K562 (cell line): ENCODE results near the gene MAPK4. TPM values are rescaled to one million over a fixed set of nuclear protein-coding genes. Genes with fewer than 3 reads are reported as not detected.

Source experiments
- ATAC-seq: fragments of 200-7000 bp; cut with Tn5 transposase; 3 replicates; pipeline ENCODE4 v1.9.1; 2020; ENCODE audit warnings: moderate library complexity
- BruUV-seq: library from RNA; stranded (reverse); fragments of 400-500 nt; replicated peaks from 2 replicates; lab custom pipeline; 2021; lab: Mats Ljungman, UMichigan
- CTCF ChIA-PET: fragments of 300-600 bp; formaldehyde crosslinking; extraction: SDS; loops from one replicate; lab custom pipeline; 2021; ENCODE audit warnings: low intra/inter-chr PET ratio; lab: Yijun Ruan, JAX
- POLR2A ChIA-PET: fragments of 300-600, 350-650 bp; sonication (Branson Sonifier 250); formaldehyde crosslinking; extraction: SDS; loops from one replicate; lab custom pipeline; 2021; ENCODE audit warnings: antibody characterized with exemption, inconsistent platforms; lab: Yijun Ruan, JAX
- DNase-seq, 4 experiments: peaks; one replicate each; pipeline versions ENCODE4 v3.0.0 to v3.0.0-alpha.2; 2011 to 2018; ENCODE audit warnings: low spot score in 3 of 4, mixed read lengths in 3 of 4; ENCODE audit errors: extremely low read depth in 1 of 4
- FAIRE-seq: peaks from 2 replicates; lab custom pipeline; 2011; peaks lifted over from hg19 to GRCh38; lab: Jason Lieb, UNC
- H2AFZ ChIP-seq: 2 replicates; pipeline ENCODE4 v1.6.0; 2011; ENCODE audit warnings: low read depth, low read length, control low read depth, inconsistent platforms
- H3K27ac ChIP-seq: fragments of 200-600 bp; 3 replicates; pipeline ENCODE4 v1.8.0; 2011; ENCODE audit warnings: low read depth, mild to moderate bottlenecking, control low read depth, inconsistent platforms, low read length, moderate library complexity, mixed read lengths; ENCODE audit errors: extremely low read depth
- H3K27me3 ChIP-seq, 2 experiments: fragments of 300-600 bp in 1 of 2; 2 replicates in 1 of 2; 3 replicates in 1 of 2; pipeline versions ENCODE4 v1.6.0 to v1.8.0; 2011; ENCODE audit warnings: inconsistent platforms in 2 of 2, low read length in 2 of 2, mild to moderate bottlenecking in 1 of 2, mixed read lengths in 1 of 2, moderate library complexity in 1 of 2; ENCODE audit not compliant: control insufficient read depth in 2 of 2, insufficient read depth in 2 of 2
- H3K36me3 ChIP-seq: fragments of 300-600 bp; 3 replicates; pipeline ENCODE4 v1.8.0; 2011; ENCODE audit warnings: mild to moderate bottlenecking, low read length, inconsistent platforms; ENCODE audit not compliant: control insufficient read depth, insufficient read depth
- H3K4me1 ChIP-seq, 2 experiments: fragments of 200-600 bp in 1 of 2; replicated peaks in 1 of 2; 2 replicates in 1 of 2; 3 replicates in 1 of 2; pipeline versions ENCODE4 v1.5.1 to v1.8.0; 2011; ENCODE audit warnings: inconsistent platforms in 2 of 2, low read length in 2 of 2, mild to moderate bottlenecking in 1 of 2, mixed read lengths in 1 of 2, moderate library complexity in 1 of 2; ENCODE audit not compliant: control insufficient read depth in 2 of 2, insufficient read depth in 2 of 2
- H3K4me2 ChIP-seq: 2 replicates; pipeline ENCODE4 v1.6.1; 2011; ENCODE audit warnings: low read length, control low read depth, inconsistent platforms, mixed read lengths; ENCODE audit not compliant: insufficient read depth
- H3K4me3 ChIP-seq: fragments of 200-600 bp; sonication (generic), shearing (Covaris generic); 2 replicates; pipeline ENCODE4 v1.5.1; 2016; ENCODE audit warnings: control low read depth, inconsistent platforms
- H3K79me2 ChIP-seq: fragments of 200-600 bp; 3 replicates; pipeline ENCODE4 v1.8.0; 2011; ENCODE audit warnings: low read length, inconsistent platforms; ENCODE audit not compliant: control insufficient read depth, insufficient read depth
- H3K9ac ChIP-seq, 2 experiments: 2 replicates each; pipeline versions ENCODE4 v1.6.0 to v1.6.1; 2011; ENCODE audit warnings: low read depth in 2 of 2, low read length in 2 of 2, control low read depth in 1 of 2, inconsistent platforms in 1 of 2, mild to moderate bottlenecking in 1 of 2, mixed read lengths in 1 of 2; ENCODE audit not compliant: insufficient read depth in 1 of 2
- H3K9me1 ChIP-seq: one replicate; pipeline ENCODE4 v1.6.0; 2011; ENCODE audit warnings: inconsistent platforms, mild to moderate bottlenecking, low read length, moderate library complexity; ENCODE audit not compliant: control insufficient read depth, insufficient read depth
- H3K9me3 ChIP-seq: replicated peaks from 2 replicates; pipeline ENCODE4 v1.5.1; 2011; ENCODE audit warnings: low read depth, low read length, inconsistent platforms; ENCODE audit not compliant: control insufficient read depth, insufficient read depth
- H4K20me1 ChIP-seq: replicated peaks from 2 replicates; pipeline ENCODE4 v1.6.1; 2011; ENCODE audit warnings: low read length, inconsistent platforms, mixed read lengths; ENCODE audit not compliant: control insufficient read depth, insufficient read depth
- BACH1 ChIP-seq: fragments of 200-800 bp; sonication (Bioruptor generic); IDR thresholded peaks from 2 replicates; pipeline ENCODE4 v1.6.1; 2016; ENCODE audit warnings: missing genetic modification characterization, missing compliant biosample characterization
- CCNT2 ChIP-seq: IDR thresholded peaks from 2 replicates; pipeline ENCODE4 v1.6.1; 2011; ENCODE audit warnings: borderline replicate concordance, low read depth, mild to moderate bottlenecking, moderate library complexity, mixed read lengths, low read length; ENCODE audit not compliant: insufficient read length; ENCODE audit errors: extremely low read depth
- ELF1 ChIP-seq: fragments of 200-800 bp; sonication (Bioruptor generic); IDR thresholded peaks from 2 replicates; pipeline ENCODE4 v1.6.1; 2016; ENCODE audit warnings: missing genetic modification characterization, missing compliant biosample characterization
- JUNB ChIP-seq: fragments of 450-650 bp; formaldehyde crosslinking; conservative IDR thresholded peaks from 2 replicates; pipeline ENCODE4 v1.4.0; 2020; ENCODE audit warnings: mild to moderate bottlenecking
- KAT2B ChIP-seq: IDR thresholded peaks from one replicate; pipeline ENCODE4 v1.6.1; 2012; ENCODE audit warnings: low read depth, mild to moderate bottlenecking, control low read depth, inconsistent platforms, low read length, moderate library complexity
- NELFE ChIP-seq: IDR thresholded peaks from 2 replicates; pipeline ENCODE4 v1.6.1; 2011; ENCODE audit warnings: mild to moderate bottlenecking; ENCODE audit not compliant: insufficient read depth, insufficient read length
- NFE2 ChIP-seq: IDR thresholded peaks from 2 replicates; pipeline ENCODE4 v1.6.1; 2014; ENCODE audit warnings: antibody characterized with exemption, low read depth
- NONO ChIP-seq, 2 experiments: fragments of 200-400 bp in 1 of 2; fragments of 450-650 bp in 1 of 2; formaldehyde crosslinking in 1 of 2; IDR thresholded peaks; 2 replicates each; pipeline ENCODE4 v1.6.1; 2017; ENCODE audit warnings: low read depth in 2 of 2, mild to moderate bottlenecking in 2 of 2, moderate library complexity in 2 of 2, low read length in 1 of 2
- NR2C2 ChIP-seq, 2 experiments: fragments of 200-800 bp in 1 of 2; sonication (Bioruptor generic) in 1 of 2; sonication (generic) in 1 of 2; formaldehyde crosslinking in 1 of 2; IDR thresholded peaks; 2 replicates each; pipeline versions ENCODE4 v1.6.1 to v1.8.0; 2016 to 2022; ENCODE audit warnings: mild to moderate bottlenecking in 1 of 2, missing compliant biosample characterization in 1 of 2, missing genetic modification characterization in 1 of 2, missing genetic modification reagents in 1 of 2
- POLR2B ChIP-seq: fragments of 450-650 bp; IDR thresholded peaks from 2 replicates; pipeline ENCODE4 v1.6.1; 2018; ENCODE audit warnings: low read depth; ENCODE audit not compliant: partially characterized antibody
- RB1 ChIP-seq: fragments of 450-650 bp; IDR thresholded peaks from 2 replicates; pipeline ENCODE4 v1.6.1; 2017; ENCODE audit warnings: low read depth, mild to moderate bottlenecking
- SMC3 ChIP-seq: conservative IDR thresholded peaks from 2 replicates; pipeline ENCODE4 v1.6.1; 2011; ENCODE audit warnings: low read depth, low read length, improper control_type of control experiment; ENCODE audit not compliant: insufficient read depth
- U2AF1 ChIP-seq: fragments of 200-400 bp; formaldehyde crosslinking; optimal IDR thresholded peaks from 2 replicates; pipeline ENCODE3; 2017; ENCODE audit warnings: mild to moderate bottlenecking, low read depth, low read length, moderate library complexity
- ZNF197 ChIP-seq: fragments of 200-800 bp; sonication (Bioruptor generic); IDR thresholded peaks from 2 replicates; pipeline ENCODE4 v1.6.1; 2016; ENCODE audit warnings: low read depth, missing genetic modification characterization, missing compliant biosample characterization
- ZNF24 ChIP-seq: fragments of 450-650 bp; IDR thresholded peaks from 2 replicates; pipeline ENCODE4 v1.6.1; 2016
- WGBS: fragments of 100-300 bp; shearing (Covaris generic); methylation state at CpG from one replicate; pipeline ENCODE4 v1.1.6; 2016; ENCODE audit warnings: low coverage, mixed read lengths; ENCODE audit not compliant: insufficient coverage; ENCODE audit errors: missing lambda C conversion rate; 5-methylcytosine and 5-hydroxymethylcytosine counted together
- in situ Hi-C: fragments of 300-500 bp; cut with MboI; formaldehyde crosslinking; loops from 4 replicates; pipeline ENCODE4 v1.15.0; 2018; ENCODE audit warnings: inconsistent platforms, mixed read lengths
- intact Hi-C: fragments of 100-400 bp; cut with micrococcal nuclease; formaldehyde crosslinking; loops from 2 replicates; pipeline ENCODE4 v1.14.2; 2022
- polyA plus RNA-seq, 8 experiments: library from polyadenylated mRNA; depleted of rRNA in 4 of 8; stranded (reverse) in 5 of 8; unstranded in 3 of 8; fragments of >200 nt; fragmentation: Nextera tagmentation in 2 of 8; fragmentation: Illumina TruSeq in 1 of 8; extraction: Ambion mirVana in 2 of 8; extraction: Trizol in 1 of 8; gene quantifications; 2 replicates each; pipeline versions ENCODE4 v1.2.1 to v1.2.3, GENCODE V29; 2011 to 2014; ENCODE audit warnings: inconsistent platforms in 1 of 8, missing spikeins in 1 of 8
- total RNA-seq, 7 experiments: library from RNA; depleted of rRNA in 6 of 7; stranded (reverse); fragments of >200 nt in 6 of 7; fragmentation: Illumina TruSeq in 2 of 7; extraction: Trizol in 2 of 7; gene quantifications; 2 replicates each; pipeline versions ENCODE4 v1.2.1 to v1.2.3, GENCODE V29; 2011 to 2021; ENCODE audit warnings: low replicate concordance in 1 of 7
- TF ChIP-seq, protein P1 (sequence below): fragments of 450-650 bp; formaldehyde crosslinking; IDR thresholded peaks from 2 replicates; pipeline ENCODE4 v1.4.0; 2020; ENCODE audit warnings: mild to moderate bottlenecking, moderate library complexity
- TF ChIP-seq, protein P2 (sequence below): sonication (generic); formaldehyde crosslinking; IDR thresholded peaks from 2 replicates; pipeline ENCODE4 v1.8.1; 2022; ENCODE audit warnings: missing genetic modification reagents
- TF ChIP-seq, protein P3 (sequence below): IDR thresholded peaks from 3 replicates; pipeline ENCODE4 v1.6.1; 2011; ENCODE audit warnings: borderline replicate concordance, mild to moderate bottlenecking; ENCODE audit not compliant: insufficient read length, insufficient read depth
- TF ChIP-seq, protein P4 (sequence below): fragments of 450-650 bp; IDR thresholded peaks from 2 replicates; pipeline ENCODE4 v1.6.1; 2014; ENCODE audit warnings: low read depth, mild to moderate bottlenecking, moderate library complexity, borderline replicate concordance

Gene MAPK4
- total and polyA plus RNA-seq, 9 of the 15 experiments (the other 6 are each of a cell fraction or from before 2014, with no cell fraction given): not detected

DNA sequence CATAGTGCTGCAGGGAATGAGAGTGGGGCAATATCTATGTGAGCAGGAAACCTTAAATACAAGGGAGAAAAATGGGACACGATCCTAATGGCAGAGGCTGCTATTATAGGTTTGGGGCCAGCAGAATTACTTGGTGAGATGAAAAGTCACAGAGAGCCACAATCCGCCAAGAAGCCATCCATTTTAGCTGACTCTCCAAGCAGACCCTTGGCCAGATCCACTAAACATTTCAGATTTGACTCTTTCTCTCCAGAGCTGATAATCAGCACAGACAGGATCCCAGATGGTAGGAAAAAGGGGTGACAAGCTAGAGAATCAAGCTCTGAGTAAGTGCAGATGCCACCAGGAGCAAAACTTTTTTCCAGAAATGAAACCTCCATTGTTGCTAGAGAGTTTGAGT is 61.5 kb downstream of the MAPK4 start:
- Histone ChIP-seq H3K27me3 (no peaks in the 10 kb centered on the region), H3K4me1 (no peaks in the 10 kb centered on the region), H3K9me1 (no peaks in the 10 kb centered on the region), H3K79me2 (no peaks in the 10 kb centered on the region), H3K9me3 (no peaks in the 10 kb centered on the region), H3K4me2 (no peak overlapping the region), H3K36me3 (no peaks in the 10 kb centered on the region), H3K4me3 (no peak overlapping the region), H4K20me1 (no peaks in the 10 kb centered on the region), H2AFZ (no peak overlapping the region), H3K27ac (no peak overlapping the region), H3K9ac (no peak overlapping the region)
- no peak for ATAC-seq
- no peak for FAIRE-seq
- no peak for DNase-seq
- ChIA-PET CTCF (no interaction called here), POLR2A (no interaction called here)
- BruUV-seq: no TSS peak
- intact Hi-C loops: no loop called here
- 0% methylated on average over 2 of the region's 2 CpGs for WGBS
- in situ Hi-C loops: no loop called here
- TF ChIP-seq POLR2B (no peak), ELF1 (tag) (no peak), NR2C2 (CRISPR knock-in tag; IDR thresholded peaks at IDR 0.05) (no peak), NR2C2 (tag; IDR thresholded peaks at IDR 0.05) (no peak), SMC3 (no peak), NONO (IDR thresholded peaks at IDR 0.05; ENCODE audit: low read depth in 2 of 2, low read length in 1 of 2) (no peak), ZNF24 (no peak), U2AF1 (no peak), NELFE (no peak), KAT2B (no peak), BACH1 (no peak), ZNF197 (CRISPR knock-in tag) (no peak), RB1 (no peak), CCNT2 (no peak), JUNB (CRISPR knock-in tag) (no peak), NFE2 (no peak)
- TF ChIP-seq, protein P1, sequence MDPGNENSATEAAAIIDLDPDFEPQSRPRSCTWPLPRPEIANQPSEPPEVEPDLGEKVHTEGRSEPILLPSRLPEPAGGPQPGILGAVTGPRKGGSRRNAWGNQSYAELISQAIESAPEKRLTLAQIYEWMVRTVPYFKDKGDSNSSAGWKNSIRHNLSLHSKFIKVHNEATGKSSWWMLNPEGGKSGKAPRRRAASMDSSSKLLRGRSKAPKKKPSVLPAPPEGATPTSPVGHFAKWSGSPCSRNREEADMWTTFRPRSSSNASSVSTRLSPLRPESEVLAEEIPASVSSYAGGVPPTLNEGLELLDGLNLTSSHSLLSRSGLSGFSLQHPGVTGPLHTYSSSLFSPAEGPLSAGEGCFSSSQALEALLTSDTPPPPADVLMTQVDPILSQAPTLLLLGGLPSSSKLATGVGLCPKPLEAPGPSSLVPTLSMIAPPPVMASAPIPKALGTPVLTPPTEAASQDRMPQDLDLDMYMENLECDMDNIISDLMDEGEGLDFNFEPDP (CRISPR knock-in tag): no peak
- TF ChIP-seq, protein P2, sequence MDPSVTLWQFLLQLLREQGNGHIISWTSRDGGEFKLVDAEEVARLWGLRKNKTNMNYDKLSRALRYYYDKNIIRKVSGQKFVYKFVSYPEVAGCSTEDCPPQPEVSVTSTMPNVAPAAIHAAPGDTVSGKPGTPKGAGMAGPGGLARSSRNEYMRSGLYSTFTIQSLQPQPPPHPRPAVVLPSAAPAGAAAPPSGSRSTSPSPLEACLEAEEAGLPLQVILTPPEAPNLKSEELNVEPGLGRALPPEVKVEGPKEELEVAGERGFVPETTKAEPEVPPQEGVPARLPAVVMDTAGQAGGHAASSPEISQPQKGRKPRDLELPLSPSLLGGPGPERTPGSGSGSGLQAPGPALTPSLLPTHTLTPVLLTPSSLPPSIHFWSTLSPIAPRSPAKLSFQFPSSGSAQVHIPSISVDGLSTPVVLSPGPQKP: no peak
- TF ChIP-seq, protein P3, sequence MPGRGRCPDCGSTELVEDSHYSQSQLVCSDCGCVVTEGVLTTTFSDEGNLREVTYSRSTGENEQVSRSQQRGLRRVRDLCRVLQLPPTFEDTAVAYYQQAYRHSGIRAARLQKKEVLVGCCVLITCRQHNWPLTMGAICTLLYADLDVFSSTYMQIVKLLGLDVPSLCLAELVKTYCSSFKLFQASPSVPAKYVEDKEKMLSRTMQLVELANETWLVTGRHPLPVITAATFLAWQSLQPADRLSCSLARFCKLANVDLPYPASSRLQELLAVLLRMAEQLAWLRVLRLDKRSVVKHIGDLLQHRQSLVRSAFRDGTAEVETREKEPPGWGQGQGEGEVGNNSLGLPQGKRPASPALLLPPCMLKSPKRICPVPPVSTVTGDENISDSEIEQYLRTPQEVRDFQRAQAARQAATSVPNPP: no peak
- TF ChIP-seq, protein P4, sequence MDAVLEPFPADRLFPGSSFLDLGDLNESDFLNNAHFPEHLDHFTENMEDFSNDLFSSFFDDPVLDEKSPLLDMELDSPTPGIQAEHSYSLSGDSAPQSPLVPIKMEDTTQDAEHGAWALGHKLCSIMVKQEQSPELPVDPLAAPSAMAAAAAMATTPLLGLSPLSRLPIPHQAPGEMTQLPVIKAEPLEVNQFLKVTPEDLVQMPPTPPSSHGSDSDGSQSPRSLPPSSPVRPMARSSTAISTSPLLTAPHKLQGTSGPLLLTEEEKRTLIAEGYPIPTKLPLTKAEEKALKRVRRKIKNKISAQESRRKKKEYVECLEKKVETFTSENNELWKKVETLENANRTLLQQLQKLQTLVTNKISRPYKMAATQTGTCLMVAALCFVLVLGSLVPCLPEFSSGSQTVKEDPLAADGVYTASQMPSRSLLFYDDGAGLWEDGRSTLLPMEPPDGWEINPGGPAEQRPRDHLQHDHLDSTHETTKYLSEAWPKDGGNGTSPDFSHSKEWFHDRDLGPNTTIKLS: no peak
